ENCODE results near the gene ASB4. TPM values are rescaled to one million over a fixed set of nuclear protein-coding genes. Genes with fewer than 3 reads are reported as not detected.

The ASB4 gene, protein sequence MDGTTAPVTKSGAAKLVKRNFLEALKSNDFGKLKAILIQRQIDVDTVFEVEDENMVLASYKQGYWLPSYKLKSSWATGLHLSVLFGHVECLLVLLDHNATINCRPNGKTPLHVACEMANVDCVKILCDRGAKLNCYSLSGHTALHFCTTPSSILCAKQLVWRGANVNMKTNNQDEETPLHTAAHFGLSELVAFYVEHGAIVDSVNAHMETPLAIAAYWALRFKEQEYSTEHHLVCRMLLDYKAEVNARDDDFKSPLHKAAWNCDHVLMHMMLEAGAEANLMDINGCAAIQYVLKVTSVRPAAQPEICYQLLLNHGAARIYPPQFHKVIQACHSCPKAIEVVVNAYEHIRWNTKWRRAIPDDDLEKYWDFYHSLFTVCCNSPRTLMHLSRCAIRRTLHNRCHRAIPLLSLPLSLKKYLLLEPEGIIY
- under 1 TPM; 0.15 to 0.32 TPM for total RNA-seq

DNA sequence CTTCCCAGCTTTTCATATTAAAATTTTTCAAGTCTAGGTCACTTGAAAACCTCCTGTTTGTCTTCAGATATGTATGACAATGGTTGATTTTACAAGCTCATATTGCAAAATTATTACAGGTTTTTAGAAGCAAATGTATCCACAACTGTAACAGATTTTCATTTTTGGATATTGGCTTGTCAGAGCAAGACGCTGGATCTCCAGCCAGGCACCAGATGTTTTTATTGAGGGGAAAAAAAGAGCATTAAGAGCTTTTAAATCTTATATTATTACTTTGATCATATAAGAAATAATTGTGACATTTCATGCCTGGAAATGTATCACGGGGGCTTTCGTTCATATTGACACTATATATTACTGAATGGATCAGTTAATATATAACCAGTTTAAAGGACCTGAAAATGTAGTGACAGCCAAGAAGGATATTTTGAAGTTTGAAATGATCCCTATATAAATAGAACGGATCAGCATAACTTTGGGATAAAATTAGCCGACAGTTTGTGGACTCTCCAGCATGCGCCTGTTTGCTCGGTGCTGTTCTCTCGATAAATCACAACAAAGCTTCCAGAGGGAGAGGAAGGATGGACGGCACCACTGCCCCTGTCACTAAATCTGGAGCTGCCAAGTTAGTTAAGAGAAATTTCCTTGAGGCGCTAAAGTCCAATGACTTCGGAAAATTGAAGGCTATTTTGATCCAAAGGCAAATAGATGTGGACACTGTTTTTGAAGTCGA, at the start of gene ASB4:
Gene ASB4, plus strand, starts transcription at position 553 of the 733 bp plus-strand sequence. Its CDS starts 29 bp downstream, at position 582.
- H3K4me3 ChIP-seq: no peak within 1 kb of the TSS
- no peak within 1 kb of the TSS for H3K27ac ChIP-seq
- no peak for DNase-seq
- intact Hi-C loops (cut with DNase I): no loop called here
- no peaks in the 10 kb centered on the region for H3K27me3 ChIP-seq
- H3K9ac ChIP-seq (ENCODE audit: low read depth in 2 of 2, low read length in 2 of 2): no peak within 1 kb of the TSS
- no peaks in the 10 kb centered on the region for H3K4me1 ChIP-seq
- no peaks in the 10 kb centered on the region for H3K9me3 ChIP-seq
- no peaks in the 10 kb centered on the region for H3K36me3 ChIP-seq
- TF ChIP-seq, protein P1, sequence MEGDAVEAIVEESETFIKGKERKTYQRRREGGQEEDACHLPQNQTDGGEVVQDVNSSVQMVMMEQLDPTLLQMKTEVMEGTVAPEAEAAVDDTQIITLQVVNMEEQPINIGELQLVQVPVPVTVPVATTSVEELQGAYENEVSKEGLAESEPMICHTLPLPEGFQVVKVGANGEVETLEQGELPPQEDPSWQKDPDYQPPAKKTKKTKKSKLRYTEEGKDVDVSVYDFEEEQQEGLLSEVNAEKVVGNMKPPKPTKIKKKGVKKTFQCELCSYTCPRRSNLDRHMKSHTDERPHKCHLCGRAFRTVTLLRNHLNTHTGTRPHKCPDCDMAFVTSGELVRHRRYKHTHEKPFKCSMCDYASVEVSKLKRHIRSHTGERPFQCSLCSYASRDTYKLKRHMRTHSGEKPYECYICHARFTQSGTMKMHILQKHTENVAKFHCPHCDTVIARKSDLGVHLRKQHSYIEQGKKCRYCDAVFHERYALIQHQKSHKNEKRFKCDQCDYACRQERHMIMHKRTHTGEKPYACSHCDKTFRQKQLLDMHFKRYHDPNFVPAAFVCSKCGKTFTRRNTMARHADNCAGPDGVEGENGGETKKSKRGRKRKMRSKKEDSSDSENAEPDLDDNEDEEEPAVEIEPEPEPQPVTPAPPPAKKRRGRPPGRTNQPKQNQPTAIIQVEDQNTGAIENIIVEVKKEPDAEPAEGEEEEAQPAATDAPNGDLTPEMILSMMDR (IDR thresholded peaks at IDR 0.05): no peak

DNA sequence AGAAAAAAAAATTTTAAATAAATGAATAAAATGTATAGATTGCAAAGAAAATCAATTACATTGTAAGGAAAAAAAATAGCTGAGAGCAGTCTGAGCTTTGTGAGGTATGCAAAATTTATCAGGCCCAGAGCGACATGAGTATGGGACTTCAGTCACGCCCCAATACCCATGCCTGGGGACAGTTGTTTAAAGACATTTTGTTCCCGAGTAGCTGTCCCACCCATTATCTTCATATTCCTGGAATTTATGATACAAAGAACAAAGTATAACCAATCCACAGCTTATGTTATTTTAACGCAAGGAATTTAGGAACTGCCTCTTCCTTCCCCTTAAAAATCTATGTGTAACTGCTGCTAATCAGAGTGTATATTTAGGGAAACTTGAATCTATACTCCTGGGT, 49.3 kb upstream of the ASB4 start:
- H3K4me1 ChIP-seq: no peaks in the 10 kb centered on the region
- H3K9ac ChIP-seq (ENCODE audit: low read depth in 2 of 2, low read length in 2 of 2): no peak overlapping the region
- H3K27me3 ChIP-seq: no peaks in the 10 kb centered on the region
- no peak overlapping the region for H3K4me3 ChIP-seq
- TF ChIP-seq, protein P1 (IDR thresholded peaks at IDR 0.05): no peak
- H3K9me3 ChIP-seq: no peaks in the 10 kb centered on the region
- no peak overlapping the region for H3K27ac ChIP-seq
- H3K36me3 ChIP-seq: no peaks in the 10 kb centered on the region
- DNase-seq: no peak
- intact Hi-C loops (cut with DNase I): no loop called here

DNA sequence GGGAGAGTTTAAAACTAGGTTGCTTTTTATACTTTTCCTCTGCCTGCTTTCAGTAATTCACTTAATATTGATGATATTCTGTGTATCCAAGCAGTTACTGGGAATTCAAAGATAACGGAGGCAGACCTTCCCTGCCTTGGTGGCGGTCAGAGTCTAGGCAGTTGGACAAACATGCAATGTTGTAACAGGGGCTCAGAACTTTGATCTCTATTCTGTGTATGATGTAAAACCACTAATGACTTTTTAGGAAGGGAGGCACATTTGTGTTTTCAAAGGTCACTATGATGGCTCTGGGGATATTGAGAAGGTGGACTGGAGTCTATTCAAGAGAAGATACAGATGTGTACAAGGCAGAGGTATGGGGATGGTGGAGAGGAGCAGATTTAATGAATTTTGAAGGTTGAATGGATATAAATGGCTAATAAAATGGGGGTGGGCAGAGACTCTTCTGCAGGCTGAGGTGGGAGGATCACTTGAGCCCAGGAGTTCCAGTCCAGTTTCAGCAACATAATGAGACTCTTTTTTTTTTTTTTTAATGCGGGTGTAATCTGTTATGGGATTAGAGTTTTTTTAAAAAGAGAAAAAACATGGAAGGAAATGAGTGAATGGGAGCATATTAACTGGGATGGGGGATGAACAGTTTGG, 45.2 kb upstream of the ASB4 start:
- DNase-seq: no peak
- no peak overlapping the region for H3K4me3 ChIP-seq
- intact Hi-C loops (cut with DNase I): no loop called here
- no peaks in the 10 kb centered on the region for H3K9me3 ChIP-seq
- H3K4me1 ChIP-seq: no peaks in the 10 kb centered on the region
- H3K27ac ChIP-seq: no peak overlapping the region
- TF ChIP-seq, protein P1 (IDR thresholded peaks at IDR 0.05): no peak
- no peaks in the 10 kb centered on the region for H3K36me3 ChIP-seq
- no peaks in the 10 kb centered on the region for H3K27me3 ChIP-seq
- H3K9ac ChIP-seq (ENCODE audit: low read depth in 2 of 2, low read length in 2 of 2): no peak overlapping the region

DNA sequence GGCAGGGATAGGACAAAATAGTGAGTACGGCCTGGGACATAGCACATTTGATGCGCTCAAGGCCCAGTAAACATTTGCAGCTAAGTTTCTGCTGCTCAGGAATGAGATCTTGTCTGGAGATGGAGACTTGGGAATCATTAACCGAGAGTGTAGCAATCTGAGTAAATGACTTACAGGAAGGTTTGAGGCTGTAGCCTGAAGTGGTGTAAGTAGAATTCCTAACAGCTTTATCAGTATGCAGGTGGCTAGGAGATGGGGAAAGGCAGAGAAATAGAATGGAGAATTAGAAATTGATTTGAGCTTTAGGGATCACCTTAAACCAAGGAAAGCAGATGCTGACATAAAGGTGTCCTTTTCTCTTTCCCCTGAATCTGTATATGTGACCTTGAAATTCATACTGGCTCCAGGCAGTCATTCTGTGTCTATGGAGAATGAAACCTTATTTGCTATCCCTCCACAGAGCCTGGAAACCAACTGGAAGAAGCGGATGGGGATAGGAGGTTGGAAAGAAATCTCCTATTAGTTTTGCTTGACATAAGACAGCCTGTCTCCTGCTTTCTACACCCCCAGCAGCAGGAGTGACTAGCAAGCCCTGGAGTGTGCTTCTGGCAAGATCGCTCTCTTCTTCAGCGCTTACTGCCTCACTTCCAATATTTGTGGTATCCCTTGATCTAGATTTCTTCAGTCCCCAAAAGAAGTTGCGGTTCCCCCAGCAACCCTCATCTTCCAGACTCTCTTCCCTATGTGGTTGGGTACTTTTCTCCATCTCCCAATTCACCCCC, 44.5 kb upstream of the ASB4 start:
- intact Hi-C loops (cut with DNase I): no loop called here
- Histone ChIP-seq H3K27me3 (no peaks in the 10 kb centered on the region), H3K4me1 (no peaks in the 10 kb centered on the region), H3K9ac (ENCODE audit: low read depth in 2 of 2, low read length in 2 of 2) (no peak overlapping the region), H3K36me3 (no peaks in the 10 kb centered on the region), H3K4me3 (no peak overlapping the region), H3K9me3 (no peaks in the 10 kb centered on the region), H3K27ac (no peak overlapping the region)
- no peak for DNase-seq
- TF ChIP-seq, protein P1 (IDR thresholded peaks at IDR 0.05): no peak

DNA sequence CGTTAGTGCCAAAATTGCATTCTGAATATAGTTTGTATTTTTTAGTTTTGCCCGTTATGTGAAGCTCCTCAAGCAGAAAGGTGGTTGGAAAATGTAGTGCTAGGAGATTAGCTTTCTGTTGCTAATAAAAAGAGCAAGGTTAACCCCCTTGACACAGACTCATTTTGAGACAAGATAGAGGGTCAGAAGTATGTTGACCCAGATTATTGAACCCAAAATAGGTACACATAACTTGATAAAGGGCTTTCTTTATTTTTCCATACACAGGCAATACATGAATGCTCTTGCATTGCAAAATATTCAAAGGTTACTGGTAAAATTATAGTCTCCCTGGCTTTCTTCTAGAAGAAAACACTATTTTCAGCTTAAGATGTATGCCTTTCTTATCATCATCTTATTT, 40.9 kb upstream of the ASB4 start:
- no peaks in the 10 kb centered on the region for H3K9me3 ChIP-seq
- no peaks in the 10 kb centered on the region for H3K36me3 ChIP-seq
- H3K27me3 ChIP-seq: no peaks in the 10 kb centered on the region
- H3K9ac ChIP-seq (ENCODE audit: low read depth in 2 of 2, low read length in 2 of 2): no peak overlapping the region
- no peaks in the 10 kb centered on the region for H3K4me1 ChIP-seq
- TF ChIP-seq, protein P1 (IDR thresholded peaks at IDR 0.05): no peak
- intact Hi-C loops (cut with DNase I): no loop called here
- H3K27ac ChIP-seq: no peak overlapping the region
- DNase-seq: no peak
- no peak overlapping the region for H3K4me3 ChIP-seq

Measured in colonic mucosa (tissue), 4 donors.